HK-2 (cell line): ENCODE data around the gene DLX4.

Experiments used
- DNase-seq: peaks from one replicate; pipeline ENCODE4 v3.0.0-alpha.2; 2018; ENCODE audit not compliant: unreplicated experiment

The DLX4 gene

GRCh38 chr17:49968405-49969133 is 421 bp upstream of the DLX4 start:
- DNase-seq = peak; percentile 53

GRCh38 chr17:49969795-49970389 is 902 bp downstream of the DLX4 start:
- no peak for DNase-seq

- DNase-seq = no peak
Measured at GRCh38 chr17:49970498-49970897, 1.5 kb downstream of the DLX4 start.

- no peak for DNase-seq
Measured at GRCh38 chr17:49971199-49971847, 2.3 kb downstream of the DLX4 start.

- no peak for DNase-seq
Measured at GRCh38 chr17:49971848-49972485, 3.0 kb downstream of the DLX4 start.

GRCh38 chr17:49972486-49973270 is 3.7 kb downstream of the DLX4 start:
- DNase-seq = no peak

- DNase-seq = no peak
Measured at GRCh38 chr17:49973271-49973615, 4.3 kb downstream of the DLX4 start.

GRCh38 chr17:49975531-49975930 is 6.5 kb downstream of the DLX4 start:
- no peak for DNase-seq

GRCh38 chr17:49976163-49976827 is 7.3 kb downstream of the DLX4 start:
- DNase-seq = no peak

- no peak for DNase-seq
Measured at GRCh38 chr17:49976828-49977202, 7.8 kb downstream of the DLX4 start.

- no peak for DNase-seq
Measured at GRCh38 chr17:49977463-49978389, 8.7 kb downstream of the DLX4 start.

- DNase-seq = no peak
Measured at GRCh38 chr17:49978501-49978900, 9.5 kb downstream of the DLX4 start.

- DNase-seq = no peak
Measured at GRCh38 chr17:49979748-49980479, 10.9 kb downstream of the DLX4 start.

- DNase-seq = no peak
Measured at GRCh38 chr17:49980703-49981197, 11.8 kb downstream of the DLX4 start.

- DNase-seq = no peak
Measured at GRCh38 chr17:49984283-49984682, 15.3 kb downstream of the DLX4 start.

GRCh38 chr17:49984776-49985175 is 15.8 kb downstream of the DLX4 start:
- no peak for DNase-seq

- no peak for DNase-seq
Measured at GRCh38 chr17:49985310-49985990, 16.5 kb downstream of the DLX4 start.

- DNase-seq = no peak
Measured at GRCh38 chr17:49986396-49987289, 17.7 kb downstream of the DLX4 start.
